Measurements from ENCODE around the gene SLC15A4. TPM values are rescaled to one million over a fixed set of nuclear protein-coding genes. Genes with fewer than 3 reads are reported as not detected.

SLC15A4 gene
- total RNA-seq, 1 experiment from 2014 or later: 32.0 TPM

DNA sequence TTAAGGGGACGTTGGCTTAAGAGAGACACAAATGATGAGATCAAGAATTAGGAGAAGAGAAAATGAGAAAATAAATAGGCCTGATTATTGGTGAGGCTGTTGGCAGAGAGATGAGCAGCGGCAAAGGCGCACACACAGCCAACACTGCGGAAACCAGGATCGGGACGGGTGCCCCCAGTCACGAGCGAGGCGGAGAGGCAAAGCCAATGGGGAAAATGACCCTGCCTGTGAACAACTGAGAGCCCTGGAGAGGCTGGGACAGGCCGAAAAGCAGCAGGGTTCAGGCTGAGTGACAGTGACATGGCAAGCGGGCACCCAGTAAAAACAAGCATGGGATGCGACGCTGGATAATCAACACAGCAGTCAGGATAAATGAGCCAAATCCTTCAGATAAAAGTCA is 21.0 kb downstream of the SLC15A4 start:
- Mint-ChIP-seq H3K4me3 (ENCODE audit: unreplicated experiment) (no peak overlapping the region), H3K36me3 (ENCODE audit: insufficient read depth, unreplicated experiment) (peaks cover 79% of the 10 kb centered on the region), H3K27me3 (ENCODE audit: insufficient read depth, unreplicated experiment) (no peaks in the 10 kb centered on the region), H3K27ac (ENCODE audit: low read depth, unreplicated experiment) (peak overlapping the region; percentile 10), H3K9me3 (ENCODE audit: unreplicated experiment) (no peaks in the 10 kb centered on the region), H3K4me1 (ENCODE audit: insufficient read depth, unreplicated experiment) (peaks cover 12% of the 10 kb centered on the region)
- TF ChIP-seq, protein P1, sequence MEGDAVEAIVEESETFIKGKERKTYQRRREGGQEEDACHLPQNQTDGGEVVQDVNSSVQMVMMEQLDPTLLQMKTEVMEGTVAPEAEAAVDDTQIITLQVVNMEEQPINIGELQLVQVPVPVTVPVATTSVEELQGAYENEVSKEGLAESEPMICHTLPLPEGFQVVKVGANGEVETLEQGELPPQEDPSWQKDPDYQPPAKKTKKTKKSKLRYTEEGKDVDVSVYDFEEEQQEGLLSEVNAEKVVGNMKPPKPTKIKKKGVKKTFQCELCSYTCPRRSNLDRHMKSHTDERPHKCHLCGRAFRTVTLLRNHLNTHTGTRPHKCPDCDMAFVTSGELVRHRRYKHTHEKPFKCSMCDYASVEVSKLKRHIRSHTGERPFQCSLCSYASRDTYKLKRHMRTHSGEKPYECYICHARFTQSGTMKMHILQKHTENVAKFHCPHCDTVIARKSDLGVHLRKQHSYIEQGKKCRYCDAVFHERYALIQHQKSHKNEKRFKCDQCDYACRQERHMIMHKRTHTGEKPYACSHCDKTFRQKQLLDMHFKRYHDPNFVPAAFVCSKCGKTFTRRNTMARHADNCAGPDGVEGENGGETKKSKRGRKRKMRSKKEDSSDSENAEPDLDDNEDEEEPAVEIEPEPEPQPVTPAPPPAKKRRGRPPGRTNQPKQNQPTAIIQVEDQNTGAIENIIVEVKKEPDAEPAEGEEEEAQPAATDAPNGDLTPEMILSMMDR (IDR thresholded peaks at IDR 0.05; ENCODE audit: unreplicated experiment): no peak
- ChIA-PET POLR2A (interaction anchor here (0.6 kb wide), 1 partner anchor 9 kb away, joined by 3 read pairs; no protein-coding TSS in a partner anchor), CTCF (no interaction called here)
- BruUV-seq (replicated peaks): no TSS peak
- DNase-seq (ENCODE audit: unreplicated experiment): no peak
- intact Hi-C loops (cut with micrococcal nuclease): no loop called here

DNA sequence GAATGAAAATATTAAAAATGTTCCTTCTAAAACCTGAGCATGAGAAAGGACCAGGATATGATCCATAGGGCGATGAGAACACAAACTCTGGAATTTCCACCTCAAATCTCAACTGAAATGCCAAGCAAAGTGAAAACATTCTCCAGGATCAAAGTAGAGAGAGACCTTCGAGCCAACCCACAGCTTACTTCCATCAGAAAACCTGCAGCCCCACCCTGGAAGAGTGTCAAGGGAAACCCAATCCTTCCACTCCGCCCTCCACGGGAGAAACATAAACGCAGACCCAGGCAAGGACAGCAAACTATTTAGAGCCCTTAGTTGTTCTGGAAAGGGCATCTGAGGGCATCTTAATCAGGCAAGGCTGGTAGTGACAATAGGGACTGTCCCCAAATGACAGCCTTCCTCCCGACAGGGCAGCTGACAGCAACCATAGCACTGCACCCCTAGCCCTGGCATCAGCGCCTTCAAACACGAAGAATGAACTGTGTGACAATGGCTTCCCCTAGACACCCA is 21.8 kb downstream of the SLC15A4 start:
- Mint-ChIP-seq H3K4me3 (ENCODE audit: unreplicated experiment) (no peak overlapping the region), H3K9me3 (ENCODE audit: unreplicated experiment) (no peaks in the 10 kb centered on the region), H3K36me3 (ENCODE audit: insufficient read depth, unreplicated experiment) (peaks cover 82% of the 10 kb centered on the region), H3K4me1 (ENCODE audit: insufficient read depth, unreplicated experiment) (peaks cover 12% of the 10 kb centered on the region), H3K27ac (ENCODE audit: low read depth, unreplicated experiment) (peak overlapping the region; percentile 12), H3K27me3 (ENCODE audit: insufficient read depth, unreplicated experiment) (no peaks in the 10 kb centered on the region)
- intact Hi-C loops (cut with micrococcal nuclease): no loop called here
- TF ChIP-seq, protein P1 (IDR thresholded peaks at IDR 0.05; ENCODE audit: unreplicated experiment): no peak
- BruUV-seq (replicated peaks): no TSS peak
- DNase-seq (ENCODE audit: unreplicated experiment): peak; percentile 34
- ChIA-PET POLR2A (interaction anchor here (0.6 to 0.9 kb wide), 2 partner anchors 8 to 22 kb away, joined by 3 read pairs; partner anchors contain the start of gene SLC15A4), CTCF (no interaction called here)

DNA sequence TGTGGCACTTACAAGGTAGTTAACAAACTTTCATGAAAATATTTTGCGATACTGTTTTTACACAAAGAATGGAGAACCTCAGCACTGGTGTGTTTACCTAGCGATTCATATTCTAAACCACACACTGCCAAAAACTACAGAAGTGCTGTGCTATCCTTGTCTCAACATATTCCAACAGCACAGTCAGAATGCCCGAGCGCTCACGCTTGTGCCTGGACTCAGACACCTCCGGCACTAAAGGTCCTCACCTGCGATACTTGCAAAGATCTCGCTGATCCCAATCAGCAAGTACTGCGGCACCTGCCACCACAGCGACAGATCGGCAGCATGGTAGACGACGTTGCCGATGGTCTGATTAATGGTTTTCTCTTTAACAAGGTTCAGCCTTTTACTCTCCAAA is 23.2 kb downstream of the SLC15A4 start:
- Mint-ChIP-seq H3K4me1 (ENCODE audit: insufficient read depth, unreplicated experiment) (peaks cover 12% of the 10 kb centered on the region), H3K27ac (ENCODE audit: low read depth, unreplicated experiment) (no peak overlapping the region), H3K27me3 (ENCODE audit: insufficient read depth, unreplicated experiment) (no peaks in the 10 kb centered on the region), H3K9me3 (ENCODE audit: unreplicated experiment) (no peaks in the 10 kb centered on the region), H3K36me3 (ENCODE audit: insufficient read depth, unreplicated experiment) (peaks cover 84% of the 10 kb centered on the region), H3K4me3 (ENCODE audit: unreplicated experiment) (no peak overlapping the region)
- POLR2A ChIA-PET: no interaction called here
- TF ChIP-seq, protein P1 (IDR thresholded peaks at IDR 0.05; ENCODE audit: unreplicated experiment): no peak
- no peak for DNase-seq (ENCODE audit: unreplicated experiment)
- CTCF ChIA-PET: no interaction called here
- intact Hi-C loops (cut with micrococcal nuclease): no loop called here
- BruUV-seq (replicated peaks): no TSS peak

DNA sequence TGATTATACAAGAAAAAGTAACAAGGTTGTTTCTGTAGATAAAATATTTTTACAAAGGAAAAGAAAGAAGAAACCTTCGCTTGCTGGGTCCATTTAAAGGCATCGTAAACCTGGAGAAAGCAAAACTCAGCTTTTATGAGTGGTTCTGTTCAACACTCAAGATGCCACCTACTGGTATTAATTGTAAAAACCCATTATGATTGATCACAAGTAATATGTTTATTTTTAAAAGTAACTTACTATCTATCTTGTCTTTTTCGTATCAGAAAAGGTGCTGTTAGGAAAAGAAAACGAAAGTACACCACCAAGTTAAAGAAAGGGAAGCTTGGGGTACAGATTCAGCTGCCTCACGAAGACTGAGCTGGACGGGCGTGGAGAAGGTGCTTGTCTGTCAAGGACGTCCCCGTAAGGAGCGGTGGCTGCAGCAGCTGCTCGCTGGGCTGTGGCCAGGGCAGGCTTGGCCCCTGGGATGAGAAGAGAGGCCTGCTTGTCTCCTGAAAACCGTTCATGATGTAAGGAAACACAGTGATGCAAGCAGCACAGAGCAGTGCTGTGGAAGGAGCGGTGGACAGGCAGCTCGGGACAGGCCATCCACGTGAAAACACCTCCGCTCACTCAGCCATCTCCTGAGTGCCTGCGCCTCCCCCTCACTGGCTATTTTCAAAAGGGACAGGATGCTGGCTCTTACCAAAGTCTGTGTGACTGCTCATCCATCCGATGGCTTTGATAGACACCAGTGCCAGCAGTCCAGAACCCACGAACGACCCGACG is 25.0 kb downstream of the SLC15A4 start:
- Mint-ChIP-seq H3K36me3 (ENCODE audit: insufficient read depth, unreplicated experiment) (peaks cover 87% of the 10 kb centered on the region), H3K4me3 (ENCODE audit: unreplicated experiment) (no peak overlapping the region), H3K9me3 (ENCODE audit: unreplicated experiment) (no peaks in the 10 kb centered on the region), H3K27me3 (ENCODE audit: insufficient read depth, unreplicated experiment) (no peaks in the 10 kb centered on the region), H3K27ac (ENCODE audit: low read depth, unreplicated experiment) (no peak overlapping the region), H3K4me1 (ENCODE audit: insufficient read depth, unreplicated experiment) (peaks cover 12% of the 10 kb centered on the region)
- BruUV-seq (replicated peaks): no TSS peak
- no peak for DNase-seq (ENCODE audit: unreplicated experiment)
- intact Hi-C loops (cut with micrococcal nuclease): no loop called here
- CTCF ChIA-PET: interaction anchor here (0.5 to 1.8 kb wide), 8 partner anchors 15 to 1215 kb away, joined by 3 to 6 read pairs (median 4); no protein-coding TSS in a partner anchor
- TF ChIP-seq, protein P1 (IDR thresholded peaks at IDR 0.05; ENCODE audit: unreplicated experiment): no peak
- POLR2A ChIA-PET: no interaction called here

Data from MCF 10A (cell line).